B cell (primary cell): ENCODE measurements around the gene FKBP1A.

Source experiments
- EZH2 ChIP-seq: IDR thresholded peaks from 2 replicates; pipeline ENCODE4 v1.6.1; 2012; ENCODE audit warnings: borderline replicate concordance, low read depth, mild to moderate bottlenecking, moderate library complexity, low read length; ENCODE audit not compliant: insufficient read depth, poor library complexity, severe bottlenecking
- TF ChIP-seq, protein P1 (sequence below): fragments of 200-600 bp; IDR thresholded peaks from one replicate; pipeline ENCODE4 v1.8.0; 2022; ENCODE audit warnings: antibody characterized with exemption, mild to moderate bottlenecking

DNA sequence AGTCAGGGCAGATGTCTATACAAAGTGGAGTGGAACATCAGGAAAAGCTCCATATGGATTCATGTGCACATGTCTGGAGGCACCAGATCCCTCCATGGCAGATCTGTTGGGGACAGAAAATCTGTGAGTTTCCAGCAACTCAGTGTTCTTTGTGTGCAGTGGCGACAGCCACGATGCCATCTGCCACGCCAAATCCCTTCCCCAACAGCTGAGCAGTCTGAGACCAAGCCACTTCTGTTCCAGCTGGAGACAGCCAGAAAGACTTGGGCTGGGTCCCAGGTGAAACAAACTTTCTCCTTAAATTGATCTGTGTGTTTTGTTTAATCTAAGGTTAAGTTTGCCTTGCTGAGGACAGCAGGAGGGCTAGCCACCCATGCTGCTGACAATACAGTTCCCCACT is 22.9 kb downstream of the FKBP1A start:
- TF ChIP-seq EZH2, result no peak
- TF ChIP-seq, protein P1, sequence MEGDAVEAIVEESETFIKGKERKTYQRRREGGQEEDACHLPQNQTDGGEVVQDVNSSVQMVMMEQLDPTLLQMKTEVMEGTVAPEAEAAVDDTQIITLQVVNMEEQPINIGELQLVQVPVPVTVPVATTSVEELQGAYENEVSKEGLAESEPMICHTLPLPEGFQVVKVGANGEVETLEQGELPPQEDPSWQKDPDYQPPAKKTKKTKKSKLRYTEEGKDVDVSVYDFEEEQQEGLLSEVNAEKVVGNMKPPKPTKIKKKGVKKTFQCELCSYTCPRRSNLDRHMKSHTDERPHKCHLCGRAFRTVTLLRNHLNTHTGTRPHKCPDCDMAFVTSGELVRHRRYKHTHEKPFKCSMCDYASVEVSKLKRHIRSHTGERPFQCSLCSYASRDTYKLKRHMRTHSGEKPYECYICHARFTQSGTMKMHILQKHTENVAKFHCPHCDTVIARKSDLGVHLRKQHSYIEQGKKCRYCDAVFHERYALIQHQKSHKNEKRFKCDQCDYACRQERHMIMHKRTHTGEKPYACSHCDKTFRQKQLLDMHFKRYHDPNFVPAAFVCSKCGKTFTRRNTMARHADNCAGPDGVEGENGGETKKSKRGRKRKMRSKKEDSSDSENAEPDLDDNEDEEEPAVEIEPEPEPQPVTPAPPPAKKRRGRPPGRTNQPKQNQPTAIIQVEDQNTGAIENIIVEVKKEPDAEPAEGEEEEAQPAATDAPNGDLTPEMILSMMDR, result no peak
